Fibroblast of lung (primary cell): ENCODE measurements around the gene THUMPD2. TPM values are rescaled to one million over a fixed set of nuclear protein-coding genes. Genes with fewer than 3 reads are reported as not detected.

Source experiments
- DNase-seq, 2 donors: peaks; one replicate each; pipeline versions ENCODE4 v3.0.0 to v3.0.0-alpha.2; 2010; ENCODE audit warnings: low read depth in 2 of 2
- H2AFZ ChIP-seq: 2 replicates; pipeline ENCODE4 v1.5.1; 2012; ENCODE audit warnings: low read length, control low read depth, inconsistent platforms
- H3K27ac ChIP-seq: 2 replicates; pipeline ENCODE4 v1.5.1; 2011; ENCODE audit warnings: low read length, control low read depth; ENCODE audit not compliant: insufficient read depth
- H3K27me3 ChIP-seq: 2 replicates; pipeline ENCODE4 v1.5.1; 2011; ENCODE audit warnings: mild to moderate bottlenecking, low read length; ENCODE audit not compliant: control insufficient read depth, insufficient read depth
- H3K36me3 ChIP-seq: 2 replicates; pipeline ENCODE4 v1.5.1; 2011; ENCODE audit warnings: low read length; ENCODE audit not compliant: control insufficient read depth, insufficient read depth
- H3K4me1 ChIP-seq: 2 replicates; pipeline ENCODE4 v1.5.1; 2011; ENCODE audit warnings: low read length; ENCODE audit not compliant: control insufficient read depth, insufficient read depth; ENCODE audit errors: extremely low read depth
- H3K4me2 ChIP-seq: 2 replicates; pipeline ENCODE4 v1.5.1; 2011; ENCODE audit warnings: low read length, control low read depth; ENCODE audit not compliant: insufficient read depth; ENCODE audit errors: extremely low read depth
- H3K4me3 ChIP-seq, 4 experiments: fragments of 200-600 bp in 1 of 4; sonication (generic) in 1 of 4; replicated peaks in 1 of 4; 2 replicates each; pipeline ENCODE4 v1.5.1; 2011 to 2016; ENCODE audit warnings: low read length in 4 of 4, low read depth in 3 of 4, mild to moderate bottlenecking in 3 of 4, control low read depth in 2 of 4, inconsistent platforms in 1 of 4, mixed read lengths in 1 of 4; ENCODE audit not compliant: insufficient read depth in 1 of 4; ENCODE audit errors: control extremely low read depth in 1 of 4
- H3K79me2 ChIP-seq: 2 replicates; pipeline ENCODE4 v1.5.1; 2012; ENCODE audit warnings: mild to moderate bottlenecking, low read length, inconsistent platforms; ENCODE audit not compliant: control insufficient read depth, insufficient read depth
- H3K9ac ChIP-seq: 2 replicates; pipeline ENCODE4 v1.5.1; 2011; ENCODE audit warnings: mild to moderate bottlenecking, low read length, control low read depth; ENCODE audit not compliant: insufficient read depth
- H3K9me3 ChIP-seq: 2 replicates; pipeline ENCODE4 v1.5.1; 2012; ENCODE audit warnings: low read depth, low read length; ENCODE audit not compliant: control insufficient read depth, insufficient read depth
- H4K20me1 ChIP-seq: 2 replicates; pipeline ENCODE4 v1.5.1; 2011; ENCODE audit warnings: low read length; ENCODE audit not compliant: control insufficient read depth, insufficient read depth; ENCODE audit errors: extremely low read depth
- CTCF ChIP-seq, 2 donors: IDR thresholded peaks in 1 of 2; conservative IDR thresholded peaks in 1 of 2; 1 replicate in 1 of 2; 2 replicates in 1 of 2; pipeline ENCODE4 v1.5.1; 2011 to 2012; ENCODE audit warnings: low read length in 2 of 2, control low read depth in 1 of 2, inconsistent platforms in 1 of 2, low read depth in 1 of 2, mild to moderate bottlenecking in 1 of 2
- EZH2 ChIP-seq: IDR thresholded peaks from 2 replicates; pipeline ENCODE4 v1.5.1; 2012; ENCODE audit warnings: low read length, control low read depth, mild to moderate bottlenecking; ENCODE audit errors: missing control alignments
- polyA plus RNA-seq, 2 donors: library from polyadenylated mRNA; depleted of rRNA in 1 of 2; stranded (reverse) in 1 of 2; unstranded in 1 of 2; fragments of >200 nt; gene quantifications; 2 replicates each; pipeline ENCODE4 v1.2.1, GENCODE V29; 2011 to 2012; ENCODE audit warnings: missing spikeins in 1 of 2
- total RNA-seq: library from RNA; depleted of rRNA; stranded (reverse); fragments of >200 nt; gene quantifications from 2 replicates; pipeline ENCODE4 v1.2.1, GENCODE V29; 2014

Gene THUMPD2
- total and polyA plus RNA-seq, 2 donors (not counting 1 experiment from before 2014, with no cell fraction given), result 8.1 to 10.2 TPM

- no peak for DNase-seq
- H3K36me3 ChIP-seq, result peaks cover 10% of the 10 kb centered on the region
Observed at GRCh38 chr2:39755466-39755865, 23.6 kb downstream of the THUMPD2 start.

GRCh38 chr2:39743269-39743776, 35.7 kb downstream of the THUMPD2 start:
- H3K27ac ChIP-seq, result no peak overlapping the region
- DNase-seq, result peak; percentile 39 to 74
- H3K9me3 ChIP-seq, result no peaks in the 10 kb centered on the region
- H3K36me3 ChIP-seq, result peaks cover 1% of the 10 kb centered on the region
- H3K9ac ChIP-seq, result no peak overlapping the region
- no peaks in the 10 kb centered on the region for H4K20me1 ChIP-seq
- no peak overlapping the region for H3K4me3 ChIP-seq
- no peaks in the 10 kb centered on the region for H3K27me3 ChIP-seq
- no peak for TF ChIP-seq EZH2
- TF ChIP-seq CTCF (conservative IDR thresholded peaks at IDR 0.05 in 1 of 2, IDR thresholded peaks at IDR 0.05 in 1 of 2; ENCODE audit: low read depth in 1 of 2, low read length in 2 of 2), result no peak
- no peak overlapping the region for H2AFZ ChIP-seq
- H3K79me2 ChIP-seq, result no peaks in the 10 kb centered on the region
- no peak overlapping the region for H3K4me2 ChIP-seq
- peaks cover 8% of the 10 kb centered on the region for H3K4me1 ChIP-seq

More at GRCh38 chr2:39755466-39755865, 23.6 kb downstream of the THUMPD2 start:
- H2AFZ ChIP-seq, result no peak overlapping the region
- H4K20me1 ChIP-seq, result no peaks in the 10 kb centered on the region
- H3K79me2 ChIP-seq, result no peaks in the 10 kb centered on the region
- H3K9ac ChIP-seq, result no peak overlapping the region
- peaks cover 5% of the 10 kb centered on the region for H3K4me1 ChIP-seq
- no peak overlapping the region for H3K27ac ChIP-seq
- TF ChIP-seq CTCF (conservative IDR thresholded peaks at IDR 0.05 in 1 of 2, IDR thresholded peaks at IDR 0.05 in 1 of 2; ENCODE audit: low read depth in 1 of 2, low read length in 2 of 2), result no peak
- no peak for TF ChIP-seq EZH2
- no peak overlapping the region for H3K4me3 ChIP-seq
- H3K9me3 ChIP-seq, result no peaks in the 10 kb centered on the region
- no peaks in the 10 kb centered on the region for H3K27me3 ChIP-seq
- no peak overlapping the region for H3K4me2 ChIP-seq

GRCh38 chr2:39741871-39742270, 37.2 kb downstream of the THUMPD2 start:
- H3K36me3 ChIP-seq, result peaks cover 1% of the 10 kb centered on the region
- no peaks in the 10 kb centered on the region for H3K9me3 ChIP-seq
- TF ChIP-seq CTCF (conservative IDR thresholded peaks at IDR 0.05 in 1 of 2, IDR thresholded peaks at IDR 0.05 in 1 of 2; ENCODE audit: low read depth in 1 of 2, low read length in 2 of 2), result no peak
- TF ChIP-seq EZH2, result no peak

More at GRCh38 chr2:39741871-39742270, 37.2 kb downstream of the THUMPD2 start:
- Histone ChIP-seq H3K27ac (no peak overlapping the region), H3K4me1 (peaks cover 19% of the 10 kb centered on the region), H3K4me2 (no peak overlapping the region), H4K20me1 (no peaks in the 10 kb centered on the region), H2AFZ (no peak overlapping the region), H3K4me3 (no peak overlapping the region), H3K9ac (no peak overlapping the region), H3K79me2 (no peaks in the 10 kb centered on the region), H3K27me3 (no peaks in the 10 kb centered on the region)
- DNase-seq, result no peak
